Kidney epithelial cell (primary cell): ENCODE data around the gene MYO16. TPM values are rescaled to one million over a fixed set of nuclear protein-coding genes. Genes with fewer than 3 reads are reported as not detected.

ENCODE experiments used
- DNase-seq: peaks from one replicate; pipeline ENCODE4 v3.0.0-alpha.2; 2010; ENCODE audit warnings: low read depth
- H3K27me3 ChIP-seq: 2 replicates; pipeline ENCODE4 v1.6.0; 2011; ENCODE audit warnings: low read length; ENCODE audit not compliant: control insufficient read depth, insufficient read depth
- H3K36me3 ChIP-seq: 2 replicates; pipeline ENCODE4 v1.5.1; 2011; ENCODE audit warnings: low read length; ENCODE audit not compliant: control insufficient read depth, insufficient read depth
- H3K4me3 ChIP-seq: 2 replicates; pipeline ENCODE4 v1.5.1; 2011; ENCODE audit warnings: low read depth, mild to moderate bottlenecking, control low read depth, low read length
- total RNA-seq: library from RNA; depleted of rRNA; stranded (reverse); fragments of >200 nt; gene quantifications from 2 replicates; pipeline ENCODE4 v1.2.3, GENCODE V29; 2015
- TF ChIP-seq, protein P1 (sequence below): IDR thresholded peaks from 2 replicates; pipeline ENCODE4 v1.5.1; 2011; ENCODE audit warnings: mild to moderate bottlenecking, moderate library complexity, low read length, control low read depth, inconsistent platforms; ENCODE audit not compliant: insufficient read depth, poor library complexity, severe bottlenecking

The MYO16 gene
- total RNA-seq, 1 donor from 2014 or later: 0.38 TPM

DNA sequence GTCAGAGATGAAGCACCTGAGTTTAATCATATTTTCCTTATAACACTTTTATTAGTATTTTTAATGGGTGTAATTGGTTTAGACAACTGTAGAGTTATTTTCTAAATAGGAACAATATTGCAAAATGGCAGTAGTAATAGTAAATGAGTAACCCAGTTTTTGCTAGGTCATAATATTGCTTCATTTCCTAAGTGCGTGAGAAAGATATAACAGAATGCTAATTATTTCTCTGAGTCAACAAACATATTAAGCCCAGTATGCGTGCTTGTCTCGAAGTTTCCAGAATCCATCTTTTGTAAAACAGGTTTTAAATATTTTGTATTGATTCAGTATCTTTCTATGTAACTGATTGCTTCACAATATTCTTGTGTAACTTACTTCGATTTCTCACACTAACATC is 315.3 kb downstream of the MYO16 start:
- no peak overlapping the region for H3K4me3 ChIP-seq
- H3K27me3 ChIP-seq: no peaks in the 10 kb centered on the region
- no peak for DNase-seq
- no peaks in the 10 kb centered on the region for H3K36me3 ChIP-seq
- TF ChIP-seq, protein P1, sequence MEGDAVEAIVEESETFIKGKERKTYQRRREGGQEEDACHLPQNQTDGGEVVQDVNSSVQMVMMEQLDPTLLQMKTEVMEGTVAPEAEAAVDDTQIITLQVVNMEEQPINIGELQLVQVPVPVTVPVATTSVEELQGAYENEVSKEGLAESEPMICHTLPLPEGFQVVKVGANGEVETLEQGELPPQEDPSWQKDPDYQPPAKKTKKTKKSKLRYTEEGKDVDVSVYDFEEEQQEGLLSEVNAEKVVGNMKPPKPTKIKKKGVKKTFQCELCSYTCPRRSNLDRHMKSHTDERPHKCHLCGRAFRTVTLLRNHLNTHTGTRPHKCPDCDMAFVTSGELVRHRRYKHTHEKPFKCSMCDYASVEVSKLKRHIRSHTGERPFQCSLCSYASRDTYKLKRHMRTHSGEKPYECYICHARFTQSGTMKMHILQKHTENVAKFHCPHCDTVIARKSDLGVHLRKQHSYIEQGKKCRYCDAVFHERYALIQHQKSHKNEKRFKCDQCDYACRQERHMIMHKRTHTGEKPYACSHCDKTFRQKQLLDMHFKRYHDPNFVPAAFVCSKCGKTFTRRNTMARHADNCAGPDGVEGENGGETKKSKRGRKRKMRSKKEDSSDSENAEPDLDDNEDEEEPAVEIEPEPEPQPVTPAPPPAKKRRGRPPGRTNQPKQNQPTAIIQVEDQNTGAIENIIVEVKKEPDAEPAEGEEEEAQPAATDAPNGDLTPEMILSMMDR: no peak

DNA sequence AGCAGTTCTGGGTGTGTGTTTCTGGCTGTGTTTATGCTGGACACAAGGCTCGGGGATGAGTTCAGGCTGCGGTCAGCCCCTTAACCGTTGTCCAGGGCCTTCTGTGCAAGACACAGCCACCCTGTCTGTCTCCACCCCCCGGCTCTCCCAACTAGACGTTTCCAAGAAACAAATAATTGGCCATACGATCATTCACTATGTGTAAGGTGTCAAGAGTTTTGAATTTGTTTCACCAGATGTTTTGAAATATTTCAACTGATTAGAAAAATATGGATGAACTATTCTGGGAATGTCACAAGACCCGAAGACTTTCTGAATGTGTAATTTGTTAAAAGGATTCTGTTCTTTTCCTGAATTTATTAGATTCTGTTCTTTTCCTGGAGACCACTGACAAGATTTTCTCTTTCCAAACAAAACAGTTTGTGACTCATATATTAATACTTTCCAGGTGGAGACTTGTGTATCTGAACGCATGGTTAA is 318.2 kb downstream of the MYO16 start:
- Histone ChIP-seq H3K36me3 (no peaks in the 10 kb centered on the region), H3K27me3 (no peaks in the 10 kb centered on the region), H3K4me3 (no peak overlapping the region)
- TF ChIP-seq, protein P1: no peak
- DNase-seq: no peak

DNA sequence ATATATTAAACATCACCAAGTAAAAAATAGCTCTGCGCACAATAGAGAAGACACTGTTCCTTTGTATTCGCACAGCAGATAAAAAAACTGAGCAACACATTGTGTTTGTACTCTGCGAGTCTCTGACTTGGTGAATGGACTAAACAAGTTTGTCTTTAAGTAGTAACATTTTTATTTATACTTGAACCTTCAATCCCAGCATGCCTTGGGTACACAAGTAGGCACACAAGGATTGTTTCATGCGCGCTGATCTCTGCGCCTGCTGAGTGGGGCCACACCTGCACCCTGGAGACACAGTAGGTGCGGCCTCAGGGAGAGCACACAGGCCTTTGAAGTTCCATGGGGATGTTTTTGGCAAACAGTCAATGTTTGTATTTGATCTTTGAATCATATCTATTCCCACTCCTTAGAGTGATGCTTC is 318.9 kb downstream of the MYO16 start:
- DNase-seq: no peak
- TF ChIP-seq, protein P1: no peak
- no peaks in the 10 kb centered on the region for H3K27me3 ChIP-seq
- H3K4me3 ChIP-seq: no peak overlapping the region
- H3K36me3 ChIP-seq: no peaks in the 10 kb centered on the region

DNA sequence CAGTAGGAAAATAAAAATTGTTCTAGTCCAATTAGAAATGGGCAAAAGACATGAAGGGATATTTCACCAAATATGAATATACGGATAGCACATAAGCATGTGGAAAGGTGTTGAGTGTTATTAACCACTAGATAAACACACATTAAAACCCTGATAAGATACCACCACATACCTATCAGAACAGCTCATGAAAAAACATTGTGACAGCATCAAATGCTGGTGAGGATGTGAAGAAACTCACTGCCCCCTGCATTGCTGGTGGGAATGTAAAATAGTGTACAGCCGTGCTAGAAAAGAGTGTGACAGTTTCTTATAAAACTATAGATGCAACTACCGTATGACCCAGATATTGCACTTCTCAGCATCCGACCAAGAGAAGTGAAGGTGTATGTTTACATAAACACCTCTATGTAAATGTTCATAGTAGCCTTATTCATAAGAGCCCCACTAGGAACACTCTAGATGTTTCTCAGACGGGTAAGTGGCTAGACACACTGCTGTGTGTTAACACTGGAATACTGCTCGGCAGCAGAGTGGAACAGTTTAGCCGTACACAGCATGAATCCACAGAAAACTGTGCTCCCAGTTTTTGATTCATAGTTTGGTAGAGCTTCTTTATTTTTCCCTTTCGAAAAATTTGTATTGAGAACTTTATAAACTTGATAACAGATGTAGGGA is 321.1 kb downstream of the MYO16 start:
- no peak overlapping the region for H3K4me3 ChIP-seq
- TF ChIP-seq, protein P1: no peak
- DNase-seq: no peak
- H3K36me3 ChIP-seq: no peaks in the 10 kb centered on the region
- H3K27me3 ChIP-seq: no peaks in the 10 kb centered on the region

DNA sequence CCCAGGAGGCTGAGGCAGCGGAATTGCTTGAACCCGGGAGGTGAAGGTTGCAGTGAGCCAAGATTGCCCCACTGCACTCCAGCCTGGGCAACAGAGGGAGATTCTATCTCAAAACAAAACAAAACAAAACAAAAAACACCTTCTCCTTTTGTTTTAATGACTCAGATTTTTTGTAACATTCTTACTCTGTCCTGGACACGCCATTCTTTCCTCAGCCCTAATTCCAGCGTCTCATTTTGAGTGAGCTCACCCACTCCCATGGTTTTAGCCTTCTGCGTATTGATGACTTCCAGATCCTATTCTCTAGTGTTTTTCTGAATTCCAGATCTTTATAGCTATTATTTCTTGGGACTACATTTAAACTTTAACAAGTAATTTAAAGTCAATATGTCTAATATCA is 326.3 kb downstream of the MYO16 start:
- no peaks in the 10 kb centered on the region for H3K27me3 ChIP-seq
- DNase-seq: no peak
- TF ChIP-seq, protein P1: no peak
- no peak overlapping the region for H3K4me3 ChIP-seq
- no peaks in the 10 kb centered on the region for H3K36me3 ChIP-seq

DNA sequence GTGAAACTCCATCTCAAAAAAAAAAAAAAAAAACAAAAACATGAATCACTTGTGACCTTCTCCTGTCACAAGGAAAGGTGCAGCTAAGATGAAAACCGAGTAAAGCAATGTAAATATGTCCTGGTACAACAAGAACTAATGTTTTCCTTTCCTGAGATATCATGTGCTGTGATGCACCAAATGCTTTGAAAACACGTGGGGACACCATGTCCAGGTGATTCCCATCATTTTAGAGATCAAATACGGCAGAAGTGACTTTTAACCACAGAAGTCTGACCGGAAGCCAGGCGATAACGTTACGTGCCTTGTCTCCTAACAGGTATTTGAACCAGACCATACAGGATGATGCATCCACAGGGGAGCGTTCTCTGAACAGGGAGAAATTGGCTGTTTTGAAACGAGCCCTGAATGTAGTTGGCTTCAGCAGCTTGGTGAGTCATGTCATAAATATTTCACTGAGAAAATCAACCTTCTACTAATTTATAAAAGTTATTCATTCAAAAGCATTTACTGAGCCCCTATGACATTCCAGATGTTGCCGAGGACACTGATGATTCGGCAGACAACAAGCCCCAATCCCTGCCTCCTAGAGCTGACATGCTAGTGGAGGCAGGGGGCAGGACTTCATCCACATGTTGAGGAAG is 328.1 kb downstream of the MYO16 start:
- TF ChIP-seq, protein P1: peak; percentile 1
- peak; percentile 69 for DNase-seq
- H3K4me3 ChIP-seq: no peak overlapping the region

More for the DNA sequence above, 328.1 kb downstream of the MYO16 start:
- Histone ChIP-seq H3K36me3 (no peaks in the 10 kb centered on the region), H3K27me3 (no peaks in the 10 kb centered on the region)
